Transverse colon (tissue), 4 donors: ENCODE data around the gene SMPD4. TPM values are rescaled to one million over a fixed set of nuclear protein-coding genes. Genes with fewer than 3 reads are reported as not detected.
"Not testable (repeated sequence)": the region's sequence is repeated elsewhere in the genome, so short reads cannot be mapped to it uniquely, and the experiment has no call there.

ENCODE experiments used
- DNase-seq: peaks from one replicate; pipeline ENCODE4 v3.0.0-alpha.2; 2019
- H3K27ac ChIP-seq, 4 donors: fragments of 200-600 bp; sonication (generic); 2 replicates each; pipeline ENCODE4 v1.5.1; 2016 to 2018; ENCODE audit warnings: inconsistent platforms in 4 of 4
- H3K27me3 ChIP-seq: fragments of 200-600 bp; sonication (generic); 2 replicates; pipeline ENCODE4 v1.5.1; 2017; ENCODE audit warnings: inconsistent platforms
- H3K36me3 ChIP-seq, 4 donors: fragments of 200-600 bp; sonication (generic); 2 replicates each; pipeline ENCODE4 v1.5.1; 2017 to 2019; ENCODE audit warnings: inconsistent platforms in 4 of 4
- H3K4me1 ChIP-seq, 4 donors: fragments of 200-600 bp; sonication (generic); 2 replicates each; pipeline ENCODE4 v1.5.1; 2017 to 2020; ENCODE audit warnings: inconsistent platforms in 4 of 4
- H3K4me3 ChIP-seq, 4 donors: fragments of 200-600 bp; sonication (generic); 1 replicate in 1 of 4; 2 replicates in 3 of 4; pipeline versions ENCODE4 v1.5.1 to v1.6.1; 2017 to 2019; ENCODE audit warnings: inconsistent platforms in 4 of 4
- H3K9me3 ChIP-seq, 2 donors: fragments of 200-600 bp; sonication (generic); 2 replicates each; pipeline ENCODE4 v1.5.1; 2017 to 2019; ENCODE audit warnings: inconsistent platforms in 2 of 2
- POLR2A ChIP-seq: fragments of 450-650 bp; IDR thresholded peaks from one replicate; pipeline ENCODE4 v1.6.1; 2016; ENCODE audit warnings: antibody characterized with exemption, mild to moderate bottlenecking, moderate library complexity
- POLR2AphosphoS5 ChIP-seq, 3 donors: sonication (generic); formaldehyde crosslinking; IDR thresholded peaks; one replicate each; pipeline ENCODE4 v1.6.1; 2016; ENCODE audit warnings: antibody characterized with exemption in 3 of 3
- WGBS, 2 donors: methylation state at CpG; one replicate each; pipeline ENCODE4 v1.1.5; 2018; ENCODE audit warnings: low coverage in 1 of 2; 5-methylcytosine and 5-hydroxymethylcytosine counted together
- in situ Hi-C, 4 donors: fragments of 200-750 bp; cut with MboI; loops; one replicate each; pipeline versions ENCODE4 v1.15.0 to v1.15.1; 2017; ENCODE audit warnings: low sequenced_read_pairs in 3 of 4, low pct_ligation_motif_present in 1 of 4, low pct_unique_long_range_greater_than_20kb in 1 of 4
- intact Hi-C: fragments of 100-400 bp; cut with DNase I; formaldehyde crosslinking; loops from one replicate; pipeline ENCODE4 v1.15.1; 2023; ENCODE audit warnings: low total_unique reads
- total RNA-seq, 4 donors: library from RNA; depleted of rRNA; stranded (reverse); fragments of >200 nt; gene quantifications; one replicate each; pipeline ENCODE4 v1.1.0, GENCODE V29; 2016
- TF ChIP-seq, protein P1 (sequence below), 5 experiments: fragments of 200-600 bp in 3 of 5; fragments of 450-650 bp in 2 of 5; sonication (generic) in 3 of 5; IDR thresholded peaks; 1 replicate in 2 of 5; 2 replicates in 3 of 5; pipeline ENCODE4 v1.5.1; 2016 to 2017; ENCODE audit warnings: antibody characterized with exemption in 5 of 5, inconsistent platforms in 3 of 5, mild to moderate bottlenecking in 2 of 5, moderate library complexity in 1 of 5

Gene SMPD4, protein sequence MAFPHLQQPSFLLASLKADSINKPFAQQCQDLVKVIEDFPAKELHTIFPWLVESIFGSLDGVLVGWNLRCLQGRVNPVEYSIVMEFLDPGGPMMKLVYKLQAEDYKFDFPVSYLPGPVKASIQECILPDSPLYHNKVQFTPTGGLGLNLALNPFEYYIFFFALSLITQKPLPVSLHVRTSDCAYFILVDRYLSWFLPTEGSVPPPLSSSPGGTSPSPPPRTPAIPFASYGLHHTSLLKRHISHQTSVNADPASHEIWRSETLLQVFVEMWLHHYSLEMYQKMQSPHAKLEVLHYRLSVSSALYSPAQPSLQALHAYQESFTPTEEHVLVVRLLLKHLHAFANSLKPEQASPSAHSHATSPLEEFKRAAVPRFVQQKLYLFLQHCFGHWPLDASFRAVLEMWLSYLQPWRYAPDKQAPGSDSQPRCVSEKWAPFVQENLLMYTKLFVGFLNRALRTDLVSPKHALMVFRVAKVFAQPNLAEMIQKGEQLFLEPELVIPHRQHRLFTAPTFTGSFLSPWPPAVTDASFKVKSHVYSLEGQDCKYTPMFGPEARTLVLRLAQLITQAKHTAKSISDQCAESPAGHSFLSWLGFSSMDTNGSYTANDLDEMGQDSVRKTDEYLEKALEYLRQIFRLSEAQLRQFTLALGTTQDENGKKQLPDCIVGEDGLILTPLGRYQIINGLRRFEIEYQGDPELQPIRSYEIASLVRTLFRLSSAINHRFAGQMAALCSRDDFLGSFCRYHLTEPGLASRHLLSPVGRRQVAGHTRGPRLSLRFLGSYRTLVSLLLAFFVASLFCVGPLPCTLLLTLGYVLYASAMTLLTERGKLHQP
- total RNA-seq, result 100 to 1,000 TPM in 1 of 4 donors, 10 to 100 TPM in 3; 29.1 to 110 (median 52.8) TPM

DNA sequence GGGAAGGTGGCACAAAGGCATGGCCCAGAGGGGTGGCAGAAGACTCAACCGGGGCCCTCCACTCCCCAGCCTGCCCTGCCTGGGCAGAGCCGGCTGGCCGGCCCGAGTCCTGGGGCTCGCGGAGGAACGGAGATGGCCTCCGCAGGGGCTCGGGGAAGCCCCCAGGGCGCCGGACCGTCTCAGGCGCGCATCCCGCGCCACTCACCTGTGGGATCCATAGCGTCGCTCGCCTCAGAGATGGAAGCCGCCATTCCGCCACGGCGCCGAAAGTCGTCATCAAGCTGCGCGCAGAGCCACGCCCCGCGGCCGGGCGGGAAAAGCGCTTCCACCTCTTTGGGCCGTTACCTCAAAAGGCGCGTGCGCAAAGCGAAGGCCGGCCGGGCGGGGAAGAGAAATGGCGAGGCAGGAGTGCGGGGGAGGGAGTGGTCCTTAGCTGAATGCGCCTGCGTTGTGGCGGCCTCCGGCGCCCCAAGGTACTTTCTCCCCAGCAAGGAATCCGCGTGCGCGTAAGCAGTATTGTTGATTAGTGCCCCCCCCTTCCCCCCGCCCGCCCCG, at the start of gene SMPD4:
SMPD4 (minus strand) TSS at position 278 of the 555 bp plus-strand sequence. CDS start 5,010 bp downstream, outside the sequence.
- TF ChIP-seq POLR2AphosphoS5 (IDR thresholded peaks at IDR 0.05) (peak; percentile 66 to 79 (median 75)), POLR2A (peak; percentile 55)
- TF ChIP-seq, protein P1, sequence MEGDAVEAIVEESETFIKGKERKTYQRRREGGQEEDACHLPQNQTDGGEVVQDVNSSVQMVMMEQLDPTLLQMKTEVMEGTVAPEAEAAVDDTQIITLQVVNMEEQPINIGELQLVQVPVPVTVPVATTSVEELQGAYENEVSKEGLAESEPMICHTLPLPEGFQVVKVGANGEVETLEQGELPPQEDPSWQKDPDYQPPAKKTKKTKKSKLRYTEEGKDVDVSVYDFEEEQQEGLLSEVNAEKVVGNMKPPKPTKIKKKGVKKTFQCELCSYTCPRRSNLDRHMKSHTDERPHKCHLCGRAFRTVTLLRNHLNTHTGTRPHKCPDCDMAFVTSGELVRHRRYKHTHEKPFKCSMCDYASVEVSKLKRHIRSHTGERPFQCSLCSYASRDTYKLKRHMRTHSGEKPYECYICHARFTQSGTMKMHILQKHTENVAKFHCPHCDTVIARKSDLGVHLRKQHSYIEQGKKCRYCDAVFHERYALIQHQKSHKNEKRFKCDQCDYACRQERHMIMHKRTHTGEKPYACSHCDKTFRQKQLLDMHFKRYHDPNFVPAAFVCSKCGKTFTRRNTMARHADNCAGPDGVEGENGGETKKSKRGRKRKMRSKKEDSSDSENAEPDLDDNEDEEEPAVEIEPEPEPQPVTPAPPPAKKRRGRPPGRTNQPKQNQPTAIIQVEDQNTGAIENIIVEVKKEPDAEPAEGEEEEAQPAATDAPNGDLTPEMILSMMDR (IDR thresholded peaks at IDR 0.05), result no peak
- 1% methylated on average over 52 of the region's 55 CpGs; no CpG with 5 or more reads in 1 of the 2 donors for WGBS, 2 donors
- in situ Hi-C loops, result loop anchor here in 1 of 4 donors (10.0 kb wide), 1 partner anchor 153 kb away; no protein-coding TSS in a partner anchor
- Histone ChIP-seq H3K4me3 (peak within 1 kb of the TSS; percentile 83 to 98 (median 94)), H3K4me1 (peaks cover 15 to 23% (median 22%) of the 10 kb centered on the region in 4 donors), H3K27ac (peak within 1 kb of the TSS; percentile 87 to 97 (median 93)), H3K36me3 (no peaks in the 10 kb centered on the region), H3K9me3 (no peaks in the 10 kb centered on the region), H3K27me3 (no peaks in the 10 kb centered on the region)
- intact Hi-C loops, result loop anchor here (10.0 kb wide), 1 partner anchor 153 kb away; no protein-coding TSS in a partner anchor
- DNase-seq, result peak; percentile 98

DNA sequence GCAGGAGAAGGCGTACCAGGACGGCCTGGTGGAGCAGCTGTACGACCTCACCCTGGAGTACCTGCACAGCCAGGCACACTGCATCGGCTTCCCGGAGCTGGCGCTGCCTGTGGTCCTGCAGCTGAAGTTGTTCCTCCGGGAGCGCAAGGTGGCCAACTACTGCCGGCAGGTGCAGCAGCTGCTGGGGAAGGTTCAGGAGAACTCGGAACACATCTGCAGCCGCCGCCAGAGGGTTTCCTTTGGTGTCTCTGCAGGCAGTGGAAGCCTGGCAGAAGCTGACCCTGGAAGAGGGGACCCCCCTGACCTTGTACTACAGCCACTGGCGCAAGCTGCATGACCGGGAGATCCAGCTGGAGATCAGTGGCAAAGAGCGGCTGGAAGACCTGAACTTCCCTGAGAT, 49.5 kb upstream of the SMPD4 start:
- DNase-seq, intact Hi-C loops, H3K9me3 ChIP-seq, H3K27me3 ChIP-seq, H3K27ac ChIP-seq, H3K4me1 ChIP-seq, H3K36me3 ChIP-seq, H3K4me3 ChIP-seq, in situ Hi-C loops: not testable (repeated sequence)
- WGBS, 2 donors, result 90 to 98% methylated on average over 5 to 15 of the region's 15 CpGs

DNA sequence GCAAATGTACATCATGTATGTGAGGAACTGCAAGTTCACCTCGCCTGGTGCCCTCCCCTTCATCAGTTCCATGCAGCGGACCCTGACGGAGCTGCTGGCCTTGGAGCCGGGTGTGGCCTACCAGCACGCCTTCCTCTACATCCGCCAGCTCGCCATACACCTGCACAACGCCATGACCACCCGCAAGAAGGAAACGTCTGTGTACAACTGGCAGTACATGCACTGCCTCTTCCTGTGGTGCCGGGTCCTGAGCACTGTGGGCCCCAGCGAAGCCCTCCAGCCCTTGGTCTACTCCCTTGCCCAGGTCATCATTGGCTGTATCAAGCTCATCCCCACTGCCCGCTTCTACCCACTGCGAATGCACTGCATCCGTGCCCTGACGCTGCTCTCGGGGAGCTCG, 49.0 kb upstream of the SMPD4 start:
- H3K4me1 ChIP-seq, H3K36me3 ChIP-seq, H3K27ac ChIP-seq, H3K4me3 ChIP-seq, H3K9me3 ChIP-seq, in situ Hi-C loops, DNase-seq, H3K27me3 ChIP-seq, intact Hi-C loops: not testable (repeated sequence)
- 77 to 87% methylated on average over 5 to 12 of the region's 18 CpGs for WGBS, 2 donors

DNA sequence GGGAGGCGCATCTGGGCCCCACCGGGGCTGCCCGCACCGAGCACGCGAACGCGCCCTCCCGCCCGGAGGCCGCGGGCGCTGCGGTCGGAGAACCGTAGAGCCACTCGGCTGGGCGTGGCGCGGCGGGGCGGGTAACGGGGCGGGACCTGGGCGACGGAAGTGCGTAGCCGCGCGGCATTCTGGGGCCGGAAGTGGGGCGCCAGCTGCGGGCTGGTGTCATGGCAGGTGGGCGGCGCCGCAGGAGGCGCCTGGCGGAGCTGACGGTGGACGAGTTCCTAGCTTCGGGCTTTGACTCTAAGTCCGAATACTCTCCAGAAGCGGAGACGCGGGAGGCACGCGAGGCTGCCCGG, 47.7 kb upstream of the SMPD4 start:
- H3K36me3 ChIP-seq, H3K27ac ChIP-seq, H3K9me3 ChIP-seq, DNase-seq, H3K27me3 ChIP-seq, intact Hi-C loops, H3K4me1 ChIP-seq, in situ Hi-C loops: not testable (repeated sequence)
- peak; percentile 27 for TF ChIP-seq POLR2A
- H3K4me3 ChIP-seq, result peak overlapping the region in 2 of 4 donors; percentile 17 to 32
- WGBS, 2 donors, result 81% methylated on average over 48 of the region's 48 CpGs; no CpG with 5 or more reads in 1 of the 2 donors

DNA sequence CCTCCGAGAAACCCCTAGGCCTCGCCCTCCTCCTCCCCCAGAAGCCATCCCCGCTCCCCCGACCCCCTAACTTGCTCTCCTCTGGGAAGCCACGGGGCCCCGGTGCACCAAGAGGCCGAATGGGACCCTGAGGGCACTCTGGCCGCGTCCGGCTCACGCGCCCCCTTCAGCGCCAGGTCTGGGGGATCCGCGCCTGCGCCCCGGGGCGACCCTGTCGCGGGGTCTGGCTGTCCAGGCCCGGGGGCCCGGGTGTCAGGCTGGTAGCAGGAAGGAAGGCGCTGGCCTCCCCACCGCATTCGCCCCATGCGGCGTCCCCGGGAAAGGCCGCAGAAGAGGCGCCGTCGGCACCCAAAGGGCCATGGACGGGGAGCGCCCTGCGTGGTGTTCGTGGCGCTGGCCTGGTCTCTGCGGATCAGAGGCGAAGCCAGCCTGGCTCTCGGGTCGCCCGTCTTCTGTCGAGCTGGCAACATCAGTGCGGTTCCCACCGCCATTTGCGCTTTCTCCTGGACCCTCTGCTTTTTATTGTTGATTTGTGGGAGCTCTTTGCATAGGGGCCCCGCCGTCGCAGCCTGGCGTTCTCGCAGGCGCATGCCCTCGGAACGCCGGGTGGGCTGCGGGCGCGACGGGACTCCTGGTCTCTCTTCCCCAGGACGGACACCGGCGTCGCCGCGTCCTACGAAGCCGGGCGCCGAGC, 47.2 kb upstream of the SMPD4 start:
- H3K36me3 ChIP-seq, intact Hi-C loops, H3K27ac ChIP-seq, H3K27me3 ChIP-seq, H3K9me3 ChIP-seq, in situ Hi-C loops, H3K4me1 ChIP-seq, DNase-seq: not testable (repeated sequence)
- WGBS, 2 donors, result 91% methylated on average over 47 of the region's 69 CpGs; no CpG with 5 or more reads in 1 of the 2 donors
- H3K4me3 ChIP-seq, result peak overlapping the region in 2 of 4 donors; percentile 17 to 32

DNA sequence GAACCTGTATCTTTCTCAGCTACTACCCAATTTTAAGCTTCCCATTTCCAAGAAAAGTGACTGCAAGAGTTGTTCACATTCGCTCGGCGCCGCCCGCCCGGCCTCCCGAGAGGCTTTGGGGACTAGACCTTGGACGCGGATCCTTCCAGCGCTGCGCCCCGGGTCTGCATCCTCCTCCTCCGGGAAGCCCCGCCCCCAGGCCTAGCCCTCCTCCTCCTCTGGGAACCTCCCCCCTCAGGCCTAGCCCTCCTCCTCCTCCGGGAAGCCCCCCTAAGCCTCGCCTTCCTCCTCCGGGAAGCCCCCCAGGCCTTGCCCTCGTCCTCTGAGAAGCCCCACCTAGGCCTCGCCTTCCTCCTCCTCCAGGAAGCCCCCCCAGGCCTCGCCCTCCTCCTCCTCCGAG, 46.6 kb upstream of the SMPD4 start:
- H3K4me3 ChIP-seq, H3K27ac ChIP-seq, H3K36me3 ChIP-seq, in situ Hi-C loops, intact Hi-C loops, H3K27me3 ChIP-seq, H3K9me3 ChIP-seq, H3K4me1 ChIP-seq, DNase-seq: not testable (repeated sequence)
- 90 to 92% methylated on average over 9 to 19 of the region's 21 CpGs for WGBS, 2 donors

DNA sequence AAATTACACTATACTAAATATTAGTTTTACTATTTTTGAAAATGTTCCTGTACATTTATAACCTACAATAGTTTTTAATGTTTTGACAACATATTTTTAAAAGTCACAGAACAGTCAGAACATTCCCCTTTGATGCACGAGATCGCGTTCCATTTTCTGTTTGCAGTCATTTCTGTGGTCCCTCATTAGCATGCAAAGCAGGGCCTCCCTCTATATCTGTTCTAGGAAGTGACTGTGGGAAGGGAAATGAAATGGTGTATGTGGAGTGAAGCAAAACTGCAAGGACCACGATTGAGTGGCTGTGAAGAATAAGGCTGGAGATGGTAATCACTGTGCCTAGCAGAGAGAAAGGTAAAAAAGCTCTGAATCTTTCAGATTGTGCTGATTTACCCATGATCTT, 41.1 kb upstream of the SMPD4 start:
- in situ Hi-C loops, intact Hi-C loops, H3K9me3 ChIP-seq, DNase-seq, H3K4me3 ChIP-seq, H3K27me3 ChIP-seq, H3K27ac ChIP-seq, H3K36me3 ChIP-seq, H3K4me1 ChIP-seq: not testable (repeated sequence)
- WGBS, 2 donors, result 31 to 60% methylated on average over 4 of the region's 4 CpGs

DNA sequence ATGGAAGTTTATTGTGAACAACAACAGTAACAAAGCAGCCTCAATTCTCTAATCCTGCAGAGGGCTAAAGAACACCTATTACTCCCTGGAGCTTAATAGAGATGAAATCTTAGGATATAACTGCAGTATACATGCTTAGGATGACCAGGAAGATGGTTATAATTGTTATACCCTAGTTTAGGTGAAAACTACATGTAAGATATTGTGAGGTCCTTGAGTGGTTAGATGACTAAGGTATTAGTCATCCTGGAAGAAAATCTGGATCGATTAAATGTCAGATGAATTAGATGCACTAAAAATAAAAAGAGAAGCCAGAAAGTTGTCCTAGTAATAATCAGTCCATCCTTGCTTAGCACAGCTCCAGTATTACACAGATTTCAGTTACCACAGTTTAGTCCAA, 39.1 kb upstream of the SMPD4 start:
- H3K27ac ChIP-seq, H3K4me3 ChIP-seq, H3K9me3 ChIP-seq, DNase-seq, intact Hi-C loops, H3K36me3 ChIP-seq, in situ Hi-C loops, H3K27me3 ChIP-seq, H3K4me1 ChIP-seq: not testable (repeated sequence)
- WGBS, 2 donors, result 22% methylated on average over 1 of the region's 1 CpG; no CpG with 5 or more reads in 1 of the 2 donors
